ENCODE measurements around the gene PCDH9. TPM values are rescaled to one million over a fixed set of nuclear protein-coding genes. Genes with fewer than 3 reads are reported as not detected.
A peak's percentile ranks its signal among the peaks of the same experiment; 100 is the strongest.

Gene PCDH9
- polyA plus RNA-seq, 1 experiment = 3.3 TPM

- DNase-seq (ENCODE audit: low read depth, low spot score) = no peak
- TF ChIP-seq, protein P1, sequence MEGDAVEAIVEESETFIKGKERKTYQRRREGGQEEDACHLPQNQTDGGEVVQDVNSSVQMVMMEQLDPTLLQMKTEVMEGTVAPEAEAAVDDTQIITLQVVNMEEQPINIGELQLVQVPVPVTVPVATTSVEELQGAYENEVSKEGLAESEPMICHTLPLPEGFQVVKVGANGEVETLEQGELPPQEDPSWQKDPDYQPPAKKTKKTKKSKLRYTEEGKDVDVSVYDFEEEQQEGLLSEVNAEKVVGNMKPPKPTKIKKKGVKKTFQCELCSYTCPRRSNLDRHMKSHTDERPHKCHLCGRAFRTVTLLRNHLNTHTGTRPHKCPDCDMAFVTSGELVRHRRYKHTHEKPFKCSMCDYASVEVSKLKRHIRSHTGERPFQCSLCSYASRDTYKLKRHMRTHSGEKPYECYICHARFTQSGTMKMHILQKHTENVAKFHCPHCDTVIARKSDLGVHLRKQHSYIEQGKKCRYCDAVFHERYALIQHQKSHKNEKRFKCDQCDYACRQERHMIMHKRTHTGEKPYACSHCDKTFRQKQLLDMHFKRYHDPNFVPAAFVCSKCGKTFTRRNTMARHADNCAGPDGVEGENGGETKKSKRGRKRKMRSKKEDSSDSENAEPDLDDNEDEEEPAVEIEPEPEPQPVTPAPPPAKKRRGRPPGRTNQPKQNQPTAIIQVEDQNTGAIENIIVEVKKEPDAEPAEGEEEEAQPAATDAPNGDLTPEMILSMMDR (IDR thresholded peaks at IDR 0.05; ENCODE audit: low read depth, low read length) = no peak
- Histone ChIP-seq H3K4me3 (ENCODE audit: low read depth, low read length) (no peak overlapping the region), H3K9me3 (ENCODE audit: control insufficient read depth, insufficient read depth, low read length) (no peaks in the 10 kb centered on the region), H3K27ac (ENCODE audit: low read depth, low read length) (no peak overlapping the region), H3K27me3 (ENCODE audit: control insufficient read depth, insufficient read depth, low read length) (no peaks in the 10 kb centered on the region)
- ChIA-PET POLR2A (no interaction called here), CTCF (no interaction called here)
Observed at GRCh38 chr13:67128136-67128535, 102.0 kb downstream of the PCDH9 start.

DNA sequence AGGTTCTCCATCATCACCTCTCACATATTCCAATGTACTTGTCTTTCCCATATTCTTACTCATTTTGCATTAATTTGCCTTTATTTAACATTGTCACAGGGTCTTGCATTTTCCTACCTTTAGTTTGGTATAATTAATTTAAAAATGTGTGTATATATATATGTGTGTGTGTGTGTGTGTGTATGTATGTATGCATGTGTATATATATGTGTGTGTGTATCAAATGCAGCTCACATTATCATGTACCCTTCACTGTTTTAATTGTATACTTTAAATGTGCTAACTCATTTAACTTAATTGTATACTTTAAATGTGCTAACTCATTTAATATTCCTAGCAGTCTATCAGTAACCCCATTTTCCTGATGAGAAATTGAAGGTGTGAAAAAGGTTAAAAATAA is 104.5 kb downstream of the PCDH9 start:
- Histone ChIP-seq H3K27ac (ENCODE audit: low read depth, low read length) (no peak overlapping the region), H3K4me3 (ENCODE audit: low read depth, low read length) (no peak overlapping the region), H3K9me3 (ENCODE audit: control insufficient read depth, insufficient read depth, low read length) (no peaks in the 10 kb centered on the region), H3K27me3 (ENCODE audit: control insufficient read depth, insufficient read depth, low read length) (no peaks in the 10 kb centered on the region)
- TF ChIP-seq, protein P1 (IDR thresholded peaks at IDR 0.05; ENCODE audit: low read depth, low read length) = no peak
- ChIA-PET CTCF (no interaction called here), POLR2A (no interaction called here)
- no peak for DNase-seq (ENCODE audit: low read depth, low spot score)

- Histone ChIP-seq H3K27me3 (ENCODE audit: control insufficient read depth, insufficient read depth, low read length) (no peaks in the 10 kb centered on the region), H3K27ac (ENCODE audit: low read depth, low read length) (no peak overlapping the region), H3K4me3 (ENCODE audit: low read depth, low read length) (no peak overlapping the region), H3K9me3 (ENCODE audit: control insufficient read depth, insufficient read depth, low read length) (no peaks in the 10 kb centered on the region)
- TF ChIP-seq, protein P1 (IDR thresholded peaks at IDR 0.05; ENCODE audit: low read depth, low read length) = no peak
- CTCF ChIA-PET = no interaction called here
- POLR2A ChIA-PET = no interaction called here
- DNase-seq (ENCODE audit: low read depth, low spot score) = no peak
Observed at GRCh38 chr13:67123165-67123564, 107.0 kb downstream of the PCDH9 start.

GRCh38 chr13:67122251-67122650 is 107.9 kb downstream of the PCDH9 start:
- Histone ChIP-seq H3K27me3 (ENCODE audit: control insufficient read depth, insufficient read depth, low read length) (no peaks in the 10 kb centered on the region), H3K27ac (ENCODE audit: low read depth, low read length) (no peak overlapping the region), H3K9me3 (ENCODE audit: control insufficient read depth, insufficient read depth, low read length) (no peaks in the 10 kb centered on the region), H3K4me3 (ENCODE audit: low read depth, low read length) (no peak overlapping the region)
- ChIA-PET POLR2A (no interaction called here), CTCF (no interaction called here)
- DNase-seq (ENCODE audit: low read depth, low spot score) = no peak
- TF ChIP-seq, protein P1 (IDR thresholded peaks at IDR 0.05; ENCODE audit: low read depth, low read length) = no peak

DNA sequence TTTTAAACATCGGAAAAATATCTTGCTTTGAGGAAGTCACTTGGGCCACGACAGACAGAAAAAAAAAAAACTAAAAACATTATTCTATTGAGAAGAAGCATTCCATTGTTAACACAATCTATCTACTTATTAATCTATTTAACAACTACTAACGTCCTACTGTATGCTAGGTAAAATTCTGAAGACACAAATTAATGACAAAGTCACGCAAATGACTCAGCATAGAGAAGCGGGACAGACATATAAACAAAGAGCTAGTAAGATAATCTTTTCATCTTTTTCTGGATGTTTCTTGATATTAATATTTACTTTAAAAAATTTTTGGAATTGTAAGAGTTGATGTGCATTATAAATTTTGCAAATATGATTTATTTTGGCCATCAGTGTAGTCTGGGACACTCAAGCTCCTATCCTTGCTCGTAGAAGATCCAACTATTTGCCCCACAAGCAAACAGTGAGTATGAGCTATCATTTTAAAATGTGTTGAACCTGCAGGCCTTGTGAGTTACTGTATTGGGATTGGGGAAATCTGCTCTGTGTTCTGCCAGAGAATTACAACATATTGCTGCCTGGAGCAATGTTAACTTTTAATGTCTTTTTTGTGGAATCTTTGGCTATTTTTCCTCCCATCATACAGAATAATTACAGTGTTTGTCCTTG is 109.1 kb downstream of the PCDH9 start:
- H3K9me3 ChIP-seq (ENCODE audit: control insufficient read depth, insufficient read depth, low read length) = no peaks in the 10 kb centered on the region
- POLR2A ChIA-PET = no interaction called here
- CTCF ChIA-PET = interaction anchor here (1.3 kb wide), 1 partner anchor 12 kb away, joined by 4 read pairs; no protein-coding TSS in a partner anchor
- H3K27me3 ChIP-seq (ENCODE audit: control insufficient read depth, insufficient read depth, low read length) = no peaks in the 10 kb centered on the region
- TF ChIP-seq, protein P1 (IDR thresholded peaks at IDR 0.05; ENCODE audit: low read depth, low read length) = no peak
- H3K4me3 ChIP-seq (ENCODE audit: low read depth, low read length) = no peak overlapping the region
- peak; percentile 16 for DNase-seq (ENCODE audit: low read depth, low spot score)
- no peak overlapping the region for H3K27ac ChIP-seq (ENCODE audit: low read depth, low read length)

All from AG04450 (cell line).